NCI-H2029 (cell line): Measurements from ENCODE around the gene CRYBG2.
"Not testable (repeated sequence)": the region's sequence is repeated elsewhere in the genome, so short reads cannot be mapped to it uniquely, and the experiment has no call there.

ENCODE experiments used
- DNase-seq: peaks from one replicate; lab custom pipeline; 2025; lab: John Stamatoyannopoulos, UW

Gene CRYBG2, protein sequence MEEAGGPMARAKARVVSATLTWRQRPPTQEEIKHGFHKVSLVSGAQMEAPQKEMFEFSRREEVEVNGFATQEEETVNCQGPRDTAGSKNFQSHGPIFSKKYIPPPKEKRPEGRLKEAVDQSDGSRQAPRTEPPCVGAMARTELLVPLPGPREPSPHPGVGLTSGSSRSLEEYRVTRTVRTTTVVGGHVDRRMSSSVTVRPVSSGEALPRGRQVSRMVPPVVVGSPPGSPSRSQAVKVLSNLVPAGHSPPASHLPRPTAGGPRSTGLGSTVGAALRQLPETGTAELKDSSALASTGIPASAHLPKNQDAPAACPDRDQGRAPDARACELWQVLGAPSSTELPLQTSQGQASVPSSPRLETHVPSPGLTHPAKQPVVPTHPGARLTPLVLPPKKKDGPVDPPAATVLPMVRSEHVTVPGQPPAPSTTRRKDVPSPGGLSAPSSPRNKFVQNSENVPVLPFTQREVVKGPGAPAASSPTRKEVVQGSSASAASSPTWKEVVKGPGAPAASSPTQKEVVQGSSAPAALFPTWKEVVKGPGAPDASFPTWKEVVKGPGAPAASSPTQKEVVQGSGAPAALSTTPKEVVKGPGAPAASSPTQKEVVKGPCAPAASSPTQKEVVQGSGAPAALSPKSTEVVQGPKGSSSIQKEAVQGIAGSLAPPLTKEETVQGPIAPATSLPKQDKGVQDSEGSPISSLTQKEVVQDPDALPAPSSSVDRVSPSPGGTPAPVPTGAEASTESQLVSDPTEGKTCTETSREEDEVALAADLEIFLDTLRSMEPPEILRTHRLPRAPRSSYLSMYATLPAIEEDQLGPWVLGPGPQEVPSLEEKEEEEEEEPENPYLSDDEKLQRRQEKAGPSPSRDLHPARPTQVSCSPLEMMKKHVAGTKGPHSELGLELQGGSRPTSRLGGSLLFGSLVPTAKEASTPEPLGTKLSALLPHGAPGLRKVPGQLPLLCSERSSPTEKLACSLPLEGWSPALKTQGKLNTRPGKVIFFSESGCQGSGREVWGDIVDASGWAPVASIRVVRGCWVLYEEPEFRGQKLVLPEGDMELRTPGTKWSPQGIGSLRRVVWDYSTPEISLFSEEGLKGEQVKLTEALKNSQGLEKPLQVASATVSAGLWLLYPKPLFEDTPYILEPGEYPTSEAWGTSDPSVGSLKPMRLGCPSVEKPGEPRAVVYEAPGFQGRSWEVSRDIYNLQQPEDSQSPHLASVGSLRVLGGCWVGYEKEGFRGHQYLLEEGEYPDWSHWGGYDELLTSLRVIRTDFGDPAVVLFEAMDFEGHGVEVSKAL (N-terminal part only)

DNA sequence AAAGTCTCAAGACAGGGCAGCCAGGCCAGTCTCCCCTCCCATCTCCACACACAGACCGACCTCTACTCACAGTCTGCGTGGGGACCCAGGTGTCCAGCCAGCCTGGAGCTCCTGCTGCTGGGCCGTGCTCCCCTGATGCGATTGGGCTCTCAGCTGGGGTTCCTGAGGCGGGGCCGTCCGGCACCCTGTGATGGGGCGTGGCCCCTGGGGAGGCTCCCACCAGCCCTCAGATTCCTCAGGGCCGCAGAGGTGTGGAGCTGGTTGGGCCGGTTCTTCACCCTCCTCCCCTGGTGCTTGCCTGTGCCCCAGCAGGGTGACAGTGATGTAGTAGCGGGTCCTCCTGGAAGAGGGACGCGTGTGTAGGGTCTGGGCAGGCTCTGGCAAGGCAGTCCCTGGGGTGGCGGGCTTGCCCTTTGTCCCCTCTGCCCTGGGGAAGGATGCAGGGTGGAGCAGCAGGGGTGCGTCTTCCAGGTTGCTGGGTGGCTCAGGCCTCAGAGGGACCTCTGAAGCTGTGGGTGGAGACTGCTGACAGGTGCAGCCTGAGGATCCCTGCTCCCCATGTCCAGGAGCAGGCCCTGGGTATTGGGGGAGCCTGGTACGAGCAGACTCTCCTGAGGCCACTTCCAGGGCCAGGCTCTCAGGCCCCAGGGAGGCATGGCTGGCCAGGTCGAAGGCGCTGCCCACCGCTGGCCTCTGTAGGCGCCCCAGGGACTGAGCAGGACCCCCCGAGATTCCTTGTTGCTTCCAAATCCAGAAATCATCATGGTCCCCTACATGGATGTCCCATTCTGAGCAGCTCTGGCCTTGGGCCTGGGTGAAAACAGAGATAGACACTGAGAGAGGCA lies at the start of gene CRYBG2:
Gene CRYBG2, minus strand, starts transcription at position 155 of the 845 bp plus-strand sequence. CDS start 7,473 bp downstream, outside the sequence.
- DNase-seq: no peak

GRCh38 chr1:26403656-26404055 lies 49.7 kb upstream of the CRYBG2 start:
- no peak for DNase-seq

- DNase-seq: no peak
Observed at GRCh38 chr1:26401891-26402290, 48.0 kb upstream of the CRYBG2 start.

- no peak for DNase-seq
Observed at GRCh38 chr1:26399034-26399433, 45.1 kb upstream of the CRYBG2 start.

DNA sequence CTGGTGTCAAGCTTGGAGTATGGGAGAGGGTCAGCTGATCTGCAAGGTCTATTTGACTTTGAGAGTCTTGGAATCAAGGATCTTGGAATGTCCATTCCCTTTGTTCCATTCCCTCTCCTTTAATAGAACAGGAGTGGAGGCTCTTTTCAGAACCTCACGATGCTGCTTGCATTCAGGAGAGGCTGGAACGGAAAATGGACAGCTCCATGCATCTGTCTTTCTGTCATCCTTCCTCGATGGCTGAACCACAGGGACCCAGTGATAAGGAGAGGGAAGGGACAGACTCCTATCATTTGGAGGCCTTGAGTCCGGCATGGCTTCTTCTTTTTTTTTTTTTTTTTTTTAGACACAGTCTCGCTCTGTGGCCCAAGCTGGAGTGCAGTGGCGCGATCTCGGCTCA lies 41.8 kb upstream of the CRYBG2 start:
- no peak for DNase-seq

GRCh38 chr1:26391450-26391849 lies 37.5 kb upstream of the CRYBG2 start:
- DNase-seq: no peak

GRCh38 chr1:26389604-26390247 lies 35.8 kb upstream of the CRYBG2 start:
- DNase-seq: no peak

- DNase-seq: no peak
Observed at GRCh38 chr1:26388791-26389445, 35.0 kb upstream of the CRYBG2 start.

DNA sequence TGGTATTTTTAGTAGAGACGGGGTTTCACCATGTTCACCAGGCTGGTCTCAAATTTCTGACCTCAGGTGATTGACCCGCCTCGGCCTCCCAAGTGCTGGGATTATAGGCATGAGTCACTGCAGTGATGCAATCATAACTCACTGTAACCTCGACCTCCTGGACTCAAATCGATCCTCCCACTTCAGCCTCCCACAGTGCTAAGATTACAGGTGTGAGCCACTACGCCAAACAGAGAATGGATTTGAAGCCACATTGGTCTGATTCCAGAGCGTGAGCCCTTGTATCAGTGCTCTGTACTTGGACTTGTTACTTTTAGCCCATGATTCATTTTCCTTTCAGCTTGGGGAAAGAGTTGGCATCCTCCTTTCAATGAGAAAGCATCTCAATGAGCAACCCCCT lies 33.5 kb upstream of the CRYBG2 start:
- no peak for DNase-seq

DNA sequence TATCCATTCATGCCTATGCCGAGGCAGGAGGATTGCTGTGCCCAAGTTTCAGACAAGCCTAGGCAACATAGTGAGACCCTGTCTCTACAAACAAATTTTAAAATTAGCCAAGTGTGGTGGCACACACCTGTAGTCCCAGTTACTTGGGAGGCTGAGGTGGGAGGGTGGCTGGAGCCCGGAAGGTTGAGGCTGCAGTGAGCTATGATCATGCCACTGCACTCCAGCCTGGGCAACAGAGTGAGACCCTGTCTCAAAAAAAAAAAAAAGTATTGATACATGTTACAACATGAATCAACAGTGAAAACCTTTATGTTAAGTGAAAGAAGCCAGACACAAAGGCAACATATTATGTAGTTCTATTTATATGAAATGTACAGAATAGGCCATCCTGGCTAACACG lies 31.1 kb upstream of the CRYBG2 start:
- DNase-seq: not testable (repeated sequence)

- DNase-seq: no peak
Observed at GRCh38 chr1:26384076-26384475, 30.1 kb upstream of the CRYBG2 start.

DNA sequence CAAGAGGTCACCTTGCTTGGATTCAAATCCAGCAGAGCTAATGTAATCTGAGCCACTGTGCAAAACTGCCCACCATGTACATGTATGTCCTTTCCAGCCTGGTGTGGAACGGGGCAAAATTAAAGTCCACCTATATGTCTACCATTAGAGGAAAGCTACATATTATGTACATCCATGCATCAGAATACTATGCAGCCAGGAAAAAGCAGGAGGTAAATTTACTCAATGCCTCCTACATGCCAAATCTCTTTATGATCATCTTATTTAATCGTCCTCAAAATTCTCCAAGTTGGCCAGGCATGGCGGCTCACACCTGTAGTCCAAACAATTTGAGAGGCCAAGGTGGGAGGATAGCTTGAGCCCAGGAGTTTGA lies 24.9 kb upstream of the CRYBG2 start:
- DNase-seq: no peak

DNA sequence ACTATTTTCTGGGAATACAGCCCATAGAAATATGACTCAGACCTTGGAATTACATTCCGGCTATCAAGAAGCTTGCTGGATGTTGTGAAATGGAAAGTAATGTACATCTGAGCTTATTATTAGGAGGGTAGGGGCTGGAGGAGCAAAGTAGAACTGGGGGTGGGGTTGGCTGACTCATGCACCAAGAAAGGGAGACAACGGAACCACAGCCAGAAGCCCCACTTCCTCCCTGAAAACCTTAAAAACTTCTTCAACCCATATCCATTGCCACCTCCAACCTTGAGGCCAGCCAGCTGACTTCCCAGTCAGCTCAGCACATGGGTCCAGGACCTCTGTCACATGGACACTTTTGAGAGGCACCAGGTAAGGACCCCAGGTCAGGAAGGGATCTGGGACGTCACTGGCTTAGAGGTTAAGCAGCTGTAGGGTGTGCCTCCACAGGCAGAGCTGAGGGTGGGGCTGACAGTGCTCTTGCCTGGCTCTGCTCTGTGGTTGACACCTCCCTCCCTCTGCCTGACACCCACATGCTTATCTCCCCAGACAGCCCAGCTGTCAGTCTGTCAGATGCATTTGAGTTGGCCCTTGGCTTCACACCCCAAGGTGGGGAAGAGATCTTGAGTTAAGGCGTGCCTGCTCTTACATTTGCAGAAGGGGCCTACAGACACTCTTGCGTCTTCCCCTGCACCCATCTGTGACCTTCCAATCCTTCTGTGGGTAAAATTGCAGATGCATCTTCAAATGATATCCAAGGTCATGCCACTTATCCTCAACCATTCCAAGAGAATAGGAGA lies 24.4 kb upstream of the CRYBG2 start:
- no peak for DNase-seq

- DNase-seq: no peak
Observed at GRCh38 chr1:26376050-26376449, 22.1 kb upstream of the CRYBG2 start.

DNA sequence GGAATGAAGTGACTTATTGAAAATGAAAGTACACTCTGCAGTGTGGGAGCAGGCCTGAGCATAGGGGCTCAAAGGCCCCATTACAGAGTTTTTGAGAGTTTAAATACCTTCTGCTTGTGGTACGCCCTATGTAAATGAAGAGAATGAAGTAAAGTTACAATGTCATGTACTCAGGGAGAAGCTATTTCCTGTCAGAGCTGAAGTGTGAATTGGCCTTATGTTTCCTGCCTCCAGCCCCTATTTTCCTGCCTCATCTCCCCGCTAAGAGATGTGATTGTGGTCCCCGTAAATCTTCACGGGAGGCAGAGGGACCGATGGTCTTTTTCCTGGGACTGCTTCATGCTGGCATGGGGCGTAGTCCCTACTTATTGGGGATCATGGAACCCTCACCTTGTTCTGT lies 21.2 kb upstream of the CRYBG2 start:
- DNase-seq: no peak

DNA sequence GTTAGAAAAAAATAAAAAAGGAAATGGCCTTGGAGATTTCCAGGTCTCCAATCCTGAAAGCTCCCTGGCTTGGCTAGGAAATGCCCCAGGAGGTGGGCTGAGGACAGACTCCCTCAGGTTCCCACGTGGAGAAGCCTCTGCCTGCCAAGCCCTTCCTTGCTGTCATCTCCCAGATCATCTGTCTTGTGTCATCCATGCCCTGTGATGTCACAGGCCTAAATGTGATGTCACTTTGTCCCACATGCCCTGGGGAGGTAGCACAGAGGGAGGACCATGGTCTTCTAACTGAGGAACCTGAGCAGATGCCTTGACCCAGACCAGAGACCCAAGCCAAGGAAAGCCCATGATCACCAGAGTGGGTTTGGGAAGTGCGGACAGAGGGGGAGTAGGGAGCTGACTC lies 20.4 kb upstream of the CRYBG2 start:
- DNase-seq: not testable (repeated sequence)

GRCh38 chr1:26373789-26374188 lies 19.9 kb upstream of the CRYBG2 start:
- DNase-seq: no peak

DNA sequence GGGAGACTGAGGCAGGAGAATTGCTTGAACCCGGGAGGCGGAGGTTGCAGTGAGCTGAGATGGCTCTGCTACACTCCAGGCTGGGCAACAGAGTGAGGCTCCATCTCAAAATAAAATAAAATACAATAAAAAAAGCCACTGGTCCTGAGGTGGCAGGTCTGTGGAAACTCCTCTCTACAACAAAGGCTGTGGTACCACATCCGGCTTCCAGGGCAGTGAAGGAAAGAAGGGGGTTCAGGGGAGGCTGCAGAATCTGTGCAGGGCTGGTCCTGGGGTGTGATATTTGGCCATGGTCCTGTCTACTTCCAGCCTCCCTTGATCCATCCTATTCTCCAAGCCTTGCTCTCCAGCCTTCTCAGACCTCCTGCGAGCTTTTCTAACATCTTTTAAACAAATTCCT lies 19.4 kb upstream of the CRYBG2 start:
- DNase-seq: no peak

- not testable (repeated sequence) for DNase-seq
Observed at GRCh38 chr1:26372611-26373010, 18.7 kb upstream of the CRYBG2 start, which contains the start of gene ZNF683. TSS of gene ZNF683 (minus strand) at chr1:26372750. CDS start at chr1:26368571, 4,179 bp downstream.
